Measurements from ENCODE around the gene CIRBP.

Gene CIRBP

DNA sequence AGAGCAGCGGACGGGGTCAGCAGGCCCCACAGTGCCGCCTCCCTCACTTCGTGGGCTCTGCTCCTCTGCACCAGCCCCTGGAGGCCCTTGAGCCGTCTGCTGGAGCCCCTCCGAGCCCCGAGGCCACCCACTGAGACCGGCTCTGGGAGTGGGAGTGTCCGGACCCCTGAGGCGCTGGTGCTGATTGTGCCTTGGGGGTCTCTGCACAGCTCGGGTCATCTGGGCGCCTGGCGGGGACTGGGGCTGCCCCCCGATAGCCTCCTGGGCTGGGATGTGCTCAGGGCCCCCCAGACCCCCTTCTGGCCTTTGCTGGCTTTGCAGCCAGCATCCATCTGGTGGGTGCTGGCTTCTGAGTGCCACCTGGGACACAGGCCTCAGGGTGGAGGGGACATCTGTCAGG, 46.7 kb upstream of the CIRBP start:
- H3K4me1 Mint-ChIP-seq, result peaks cover 9% of the 10 kb centered on the region
- H3K27ac Mint-ChIP-seq, result no peak overlapping the region
- H3K36me3 Mint-ChIP-seq (ENCODE audit: low read depth), result no peaks in the 10 kb centered on the region
- DNase-seq, result no peak
- no peaks in the 10 kb centered on the region for H3K27me3 Mint-ChIP-seq (ENCODE audit: low read depth, poor library complexity)
- no peaks in the 10 kb centered on the region for H3K9me3 Mint-ChIP-seq
- H3K4me3 Mint-ChIP-seq, result no peak overlapping the region
- TF ChIP-seq, protein P1, sequence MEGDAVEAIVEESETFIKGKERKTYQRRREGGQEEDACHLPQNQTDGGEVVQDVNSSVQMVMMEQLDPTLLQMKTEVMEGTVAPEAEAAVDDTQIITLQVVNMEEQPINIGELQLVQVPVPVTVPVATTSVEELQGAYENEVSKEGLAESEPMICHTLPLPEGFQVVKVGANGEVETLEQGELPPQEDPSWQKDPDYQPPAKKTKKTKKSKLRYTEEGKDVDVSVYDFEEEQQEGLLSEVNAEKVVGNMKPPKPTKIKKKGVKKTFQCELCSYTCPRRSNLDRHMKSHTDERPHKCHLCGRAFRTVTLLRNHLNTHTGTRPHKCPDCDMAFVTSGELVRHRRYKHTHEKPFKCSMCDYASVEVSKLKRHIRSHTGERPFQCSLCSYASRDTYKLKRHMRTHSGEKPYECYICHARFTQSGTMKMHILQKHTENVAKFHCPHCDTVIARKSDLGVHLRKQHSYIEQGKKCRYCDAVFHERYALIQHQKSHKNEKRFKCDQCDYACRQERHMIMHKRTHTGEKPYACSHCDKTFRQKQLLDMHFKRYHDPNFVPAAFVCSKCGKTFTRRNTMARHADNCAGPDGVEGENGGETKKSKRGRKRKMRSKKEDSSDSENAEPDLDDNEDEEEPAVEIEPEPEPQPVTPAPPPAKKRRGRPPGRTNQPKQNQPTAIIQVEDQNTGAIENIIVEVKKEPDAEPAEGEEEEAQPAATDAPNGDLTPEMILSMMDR (IDR thresholded peaks at IDR 0.05), result no peak

DNA sequence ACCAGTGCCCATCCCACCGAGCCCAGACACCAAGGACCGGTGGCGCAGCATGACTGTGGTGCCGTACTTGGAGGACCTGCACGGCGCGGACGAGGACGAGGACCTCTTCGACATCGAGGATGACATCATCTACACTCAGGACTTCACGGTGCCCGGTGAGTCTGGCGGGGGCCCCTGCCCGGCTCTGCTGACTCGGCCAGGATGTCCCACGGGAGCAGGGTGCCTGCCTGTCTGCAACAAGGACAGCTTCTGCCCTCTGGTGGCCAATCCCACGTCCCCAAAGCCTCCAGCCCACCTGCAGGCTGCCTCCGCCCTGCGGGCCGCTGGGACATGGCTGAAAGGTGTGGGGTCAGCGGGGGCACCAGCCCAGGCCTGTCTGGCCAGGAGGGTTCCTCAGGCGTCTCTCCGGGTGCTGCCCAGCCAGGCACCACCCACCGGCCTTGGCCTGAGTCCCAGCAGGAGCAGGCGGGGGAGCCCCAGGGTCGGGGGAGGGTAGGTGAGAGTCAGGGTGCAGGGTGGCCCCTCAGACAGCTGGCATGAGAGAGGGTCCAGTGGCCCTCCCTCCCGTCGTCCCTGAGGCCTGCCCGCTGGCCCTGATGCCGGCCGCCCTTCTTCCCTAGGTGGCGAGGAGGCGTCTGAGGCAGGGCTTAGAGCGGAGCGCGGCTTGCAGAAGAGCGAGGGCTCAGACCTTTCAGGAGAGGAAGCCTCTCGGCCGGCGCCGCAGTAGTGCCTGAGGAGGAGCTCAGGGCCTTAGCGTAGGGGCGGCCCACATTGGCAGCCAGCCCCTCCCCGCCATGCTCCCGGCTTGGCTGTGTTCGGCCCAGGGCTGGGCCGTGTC, 45.9 kb upstream of the CIRBP start:
- Mint-ChIP-seq H3K27ac (no peak overlapping the region), H3K27me3 (ENCODE audit: low read depth, poor library complexity) (no peaks in the 10 kb centered on the region), H3K4me3 (no peak overlapping the region), H3K36me3 (ENCODE audit: low read depth) (peaks cover 4% of the 10 kb centered on the region), H3K9me3 (no peaks in the 10 kb centered on the region), H3K4me1 (peaks cover 2% of the 10 kb centered on the region)
- TF ChIP-seq, protein P1 (IDR thresholded peaks at IDR 0.05), result peak; percentile 44
- peak; percentile 61 for DNase-seq

DNA sequence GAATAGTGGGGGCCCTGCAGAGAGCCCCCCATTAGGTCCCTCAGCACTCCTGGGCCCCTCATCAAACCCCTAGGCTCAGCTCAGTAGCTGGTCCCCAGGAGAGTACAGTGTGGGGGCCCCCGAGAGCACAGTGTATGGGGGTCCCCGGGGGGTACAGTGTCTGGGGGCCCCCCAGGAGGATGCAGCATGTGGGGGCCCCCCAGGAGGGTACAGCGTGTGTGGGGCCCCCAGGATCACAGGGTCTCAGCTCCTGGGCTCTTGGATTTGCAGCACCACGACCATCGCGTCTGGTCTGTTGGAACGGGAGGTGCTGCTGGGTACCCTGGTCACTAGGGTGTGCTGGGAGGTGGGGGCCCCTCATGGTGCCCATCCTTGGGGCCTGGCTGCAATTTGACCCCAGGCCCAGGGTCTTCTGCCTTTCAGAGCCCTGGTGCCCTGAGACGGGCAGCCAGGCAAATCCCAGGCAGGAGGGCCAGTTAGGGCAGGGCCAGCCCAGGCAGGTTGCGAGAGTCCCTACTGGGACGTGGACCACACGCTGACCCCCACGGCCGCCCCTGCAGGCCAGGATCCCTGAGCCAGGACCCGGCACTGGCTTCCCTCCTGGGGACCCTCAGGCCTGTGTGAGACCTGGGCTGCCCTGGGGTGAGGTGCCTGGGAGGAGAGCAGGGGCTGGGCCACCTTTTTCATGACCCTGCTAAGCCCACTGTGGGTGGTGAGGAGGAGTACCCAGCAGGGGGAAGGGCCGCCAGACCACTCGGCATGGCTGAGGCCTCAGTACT, 44.9 kb upstream of the CIRBP start:
- Mint-ChIP-seq H3K27me3 (ENCODE audit: low read depth, poor library complexity) (no peaks in the 10 kb centered on the region), H3K9me3 (no peaks in the 10 kb centered on the region), H3K4me3 (no peak overlapping the region), H3K36me3 (ENCODE audit: low read depth) (peaks cover 5% of the 10 kb centered on the region), H3K4me1 (no peaks in the 10 kb centered on the region), H3K27ac (no peak overlapping the region)
- TF ChIP-seq, protein P1 (IDR thresholded peaks at IDR 0.05), result no peak
- DNase-seq, result no peak

DNA sequence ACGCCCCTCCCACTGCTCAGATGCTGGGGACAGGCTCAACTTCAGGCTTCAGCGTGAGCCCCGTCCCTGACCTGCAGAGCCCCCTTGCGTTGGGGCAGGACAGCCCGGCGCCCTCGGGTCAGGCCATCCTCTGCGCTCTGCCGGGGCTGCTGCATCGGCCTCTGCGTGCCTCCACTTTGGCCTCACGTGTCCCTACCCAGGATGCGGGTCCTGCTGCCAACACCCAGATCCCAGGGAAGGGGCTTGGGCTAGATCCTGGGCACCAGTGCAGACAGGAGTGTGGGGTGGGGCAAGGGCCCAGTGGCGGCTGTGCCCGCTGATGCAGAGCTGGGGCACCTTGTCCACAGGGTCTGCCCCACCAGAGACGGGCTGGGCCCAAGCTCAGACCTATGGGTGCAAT, 44.3 kb upstream of the CIRBP start:
- no peak for DNase-seq
- Mint-ChIP-seq H3K27ac (no peak overlapping the region), H3K36me3 (ENCODE audit: low read depth) (peaks cover 5% of the 10 kb centered on the region), H3K4me3 (no peak overlapping the region), H3K4me1 (no peaks in the 10 kb centered on the region), H3K27me3 (ENCODE audit: low read depth, poor library complexity) (no peaks in the 10 kb centered on the region), H3K9me3 (no peaks in the 10 kb centered on the region)
- TF ChIP-seq, protein P1 (IDR thresholded peaks at IDR 0.05), result no peak

DNA sequence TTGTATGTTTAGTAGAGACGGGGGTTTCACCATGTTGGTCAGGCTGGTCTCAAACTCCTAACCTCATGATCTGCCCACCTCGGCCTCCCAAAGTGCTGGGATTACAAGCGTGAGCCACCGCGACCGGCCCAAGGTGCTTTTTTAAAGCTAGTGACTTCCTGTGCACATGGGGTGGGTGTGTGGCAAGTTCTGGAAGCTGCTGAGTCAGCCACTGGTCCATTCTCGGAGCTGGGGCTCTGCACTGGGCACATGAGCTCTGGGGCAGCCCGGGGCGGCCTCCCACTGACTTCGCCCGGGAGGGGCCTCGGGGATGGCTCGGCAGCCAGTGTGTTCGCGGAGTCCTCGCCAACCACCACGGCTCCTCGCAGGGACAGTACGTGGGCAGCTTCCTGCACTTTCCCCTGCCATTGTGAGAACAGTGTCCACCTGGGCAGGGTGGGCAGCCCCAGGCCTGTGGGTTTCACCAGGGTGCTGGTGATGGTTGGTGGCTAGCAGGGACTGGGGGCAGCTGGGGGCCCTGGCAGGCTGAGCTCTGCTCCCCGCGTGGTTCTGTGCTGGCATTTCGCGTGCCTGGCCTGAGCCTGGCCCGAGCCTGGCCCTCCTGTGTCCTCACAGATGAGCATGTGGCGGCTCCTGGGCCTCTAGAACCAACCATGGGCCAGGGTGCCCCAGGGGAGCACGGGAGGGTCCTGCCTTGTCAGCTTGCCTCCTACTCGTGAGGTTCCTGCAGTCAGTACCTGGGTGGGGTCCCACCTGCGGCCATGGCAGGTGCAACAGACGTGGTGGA, 43.5 kb upstream of the CIRBP start:
- H3K27ac Mint-ChIP-seq, result no peak overlapping the region
- no peak for DNase-seq
- TF ChIP-seq, protein P1 (IDR thresholded peaks at IDR 0.05), result no peak
- no peak overlapping the region for H3K4me3 Mint-ChIP-seq
- H3K36me3 Mint-ChIP-seq (ENCODE audit: low read depth), result peaks cover 5% of the 10 kb centered on the region
- H3K9me3 Mint-ChIP-seq, result no peaks in the 10 kb centered on the region
- no peaks in the 10 kb centered on the region for H3K27me3 Mint-ChIP-seq (ENCODE audit: low read depth, poor library complexity)
- H3K4me1 Mint-ChIP-seq, result no peaks in the 10 kb centered on the region
